Lower lobe of right lung (tissue), 2 donors: ENCODE results near the gene CCDC185. TPM values are rescaled to one million over a fixed set of nuclear protein-coding genes. Genes with fewer than 3 reads are reported as not detected.

Experiments used
- ATAC-seq, 2 donors: fragments of 200-7000 bp; cut with Tn5 transposase; one replicate each; pipeline ENCODE4 v1.9.1; 2020 to 2022; ENCODE audit warnings: mild to moderate bottlenecking in 2 of 2, moderate library complexity in 2 of 2
- DNase-seq: peaks from one replicate; pipeline ENCODE4 v3.0.0-alpha.2; 2020
- H3K27ac ChIP-seq: fragments of 200-600 bp; one replicate; pipeline ENCODE4 v1.8.0; 2022
- H3K27me3 ChIP-seq: fragments of 200-600 bp; one replicate; pipeline ENCODE4 v1.8.0; 2022; ENCODE audit warnings: low read depth
- H3K36me3 ChIP-seq: fragments of 200-600 bp; one replicate; pipeline ENCODE4 v1.8.0; 2022; ENCODE audit warnings: mild to moderate bottlenecking
- H3K4me1 ChIP-seq: fragments of 200-600 bp; one replicate; pipeline ENCODE4 v1.8.0; 2022
- H3K4me3 ChIP-seq: fragments of 200-600 bp; one replicate; pipeline ENCODE4 v1.8.0; 2022; ENCODE audit warnings: mild to moderate bottlenecking
- H3K9me3 ChIP-seq: fragments of 200-600 bp; one replicate; pipeline ENCODE4 v1.8.0; 2022
- intact Hi-C: fragments of 100-400 bp; cut with DNase I; formaldehyde crosslinking; loops from one replicate; pipeline ENCODE4 v1.11.0; 2022
- total RNA-seq: library from RNA; stranded (reverse); fragmentation: NEBNext Ultra II Directional; extraction: Animal tissue kit (Norgen Biotek cat#: 25700); gene quantifications from one replicate; pipeline ENCODE4 v1.2.1, GENCODE V29; 2021
- TF ChIP-seq, protein P1 (sequence below): fragments of 200-600 bp; IDR thresholded peaks from one replicate; pipeline ENCODE4 v1.8.0; 2022; ENCODE audit warnings: antibody characterized with exemption, mild to moderate bottlenecking
- donor health status: DM: no; HTN: yes; CAD: no; lungs with severe emphysema.

Gene CCDC185
- total RNA-seq, 1 donor from 2014 or later = not detected

DNA sequence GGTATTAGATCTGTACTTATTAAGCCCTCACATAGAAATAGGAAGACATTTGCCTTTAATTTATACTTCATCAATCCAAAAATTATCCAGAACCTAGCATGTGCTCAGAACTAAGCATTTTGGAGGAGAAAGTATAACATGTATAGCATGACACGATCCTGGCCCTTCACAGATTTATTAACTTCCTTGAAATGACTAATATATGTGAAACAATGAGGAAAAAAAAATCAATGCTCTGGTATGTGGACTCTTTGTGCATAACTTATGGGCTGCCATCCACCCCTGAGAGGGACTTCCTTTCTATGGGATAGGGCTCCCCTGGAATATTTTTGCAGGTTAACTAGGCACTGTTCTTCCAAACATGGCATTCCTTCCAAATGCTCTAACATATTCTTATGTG, 36.6 kb downstream of the CCDC185 start:
- no peak for DNase-seq
- intact Hi-C loops = no loop called here
- ATAC-seq = no peak
- Histone ChIP-seq H3K4me1 (no peaks in the 10 kb centered on the region), H3K4me3 (no peak overlapping the region), H3K36me3 (no peaks in the 10 kb centered on the region), H3K27ac (no peak overlapping the region), H3K9me3 (no peaks in the 10 kb centered on the region), H3K27me3 (no peaks in the 10 kb centered on the region)
- TF ChIP-seq, protein P1, sequence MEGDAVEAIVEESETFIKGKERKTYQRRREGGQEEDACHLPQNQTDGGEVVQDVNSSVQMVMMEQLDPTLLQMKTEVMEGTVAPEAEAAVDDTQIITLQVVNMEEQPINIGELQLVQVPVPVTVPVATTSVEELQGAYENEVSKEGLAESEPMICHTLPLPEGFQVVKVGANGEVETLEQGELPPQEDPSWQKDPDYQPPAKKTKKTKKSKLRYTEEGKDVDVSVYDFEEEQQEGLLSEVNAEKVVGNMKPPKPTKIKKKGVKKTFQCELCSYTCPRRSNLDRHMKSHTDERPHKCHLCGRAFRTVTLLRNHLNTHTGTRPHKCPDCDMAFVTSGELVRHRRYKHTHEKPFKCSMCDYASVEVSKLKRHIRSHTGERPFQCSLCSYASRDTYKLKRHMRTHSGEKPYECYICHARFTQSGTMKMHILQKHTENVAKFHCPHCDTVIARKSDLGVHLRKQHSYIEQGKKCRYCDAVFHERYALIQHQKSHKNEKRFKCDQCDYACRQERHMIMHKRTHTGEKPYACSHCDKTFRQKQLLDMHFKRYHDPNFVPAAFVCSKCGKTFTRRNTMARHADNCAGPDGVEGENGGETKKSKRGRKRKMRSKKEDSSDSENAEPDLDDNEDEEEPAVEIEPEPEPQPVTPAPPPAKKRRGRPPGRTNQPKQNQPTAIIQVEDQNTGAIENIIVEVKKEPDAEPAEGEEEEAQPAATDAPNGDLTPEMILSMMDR = no peak

DNA sequence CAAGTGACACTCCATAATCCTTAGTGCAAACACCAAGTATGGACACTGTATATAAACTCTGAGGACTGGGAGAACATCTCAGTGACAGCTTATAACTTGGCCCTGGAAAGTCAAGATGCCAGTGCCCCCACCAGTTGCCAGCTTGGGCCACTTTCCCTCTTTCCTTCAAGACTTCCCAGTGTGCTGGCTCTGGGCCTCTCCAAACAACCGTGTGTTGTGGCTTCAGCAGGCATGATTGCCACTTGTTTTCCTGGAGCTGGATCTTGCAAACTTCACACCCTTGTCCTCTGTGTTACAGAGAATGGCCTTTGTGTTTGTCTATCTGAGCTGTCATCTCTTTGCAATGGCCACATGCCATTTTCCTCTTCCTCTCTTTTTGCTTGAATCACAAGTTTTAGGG, 37.0 kb downstream of the CCDC185 start:
- H3K27ac ChIP-seq = no peak overlapping the region
- H3K9me3 ChIP-seq = no peaks in the 10 kb centered on the region
- H3K4me1 ChIP-seq = no peaks in the 10 kb centered on the region
- intact Hi-C loops = no loop called here
- H3K36me3 ChIP-seq = no peaks in the 10 kb centered on the region
- no peak overlapping the region for H3K4me3 ChIP-seq
- H3K27me3 ChIP-seq = no peaks in the 10 kb centered on the region
- TF ChIP-seq, protein P1 = no peak
- ATAC-seq (no peak), DNase-seq (no peak)

DNA sequence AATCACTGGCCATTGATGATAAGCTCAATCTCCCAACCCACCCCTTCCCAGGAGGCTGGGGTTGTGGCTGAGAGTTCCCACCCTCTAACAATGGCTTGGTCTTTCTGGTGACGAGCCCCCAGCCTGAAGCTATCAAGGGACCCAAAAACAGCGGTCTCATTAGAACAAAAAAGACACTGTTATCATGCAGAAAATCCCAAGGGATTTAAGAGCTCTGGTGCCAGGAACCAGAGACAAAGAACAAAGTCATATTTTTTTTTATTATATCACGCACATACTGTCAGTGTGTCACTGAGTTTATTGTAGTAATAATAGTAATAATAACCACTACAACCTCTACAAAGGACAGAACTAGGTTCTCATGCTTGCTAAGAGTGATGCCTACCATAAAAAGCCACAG, 43.9 kb downstream of the CCDC185 start:
- intact Hi-C loops = no loop called here
- ATAC-seq = no peak
- no peak for DNase-seq
- Histone ChIP-seq H3K27ac (no peak overlapping the region), H3K36me3 (no peaks in the 10 kb centered on the region), H3K4me1 (no peaks in the 10 kb centered on the region), H3K27me3 (no peaks in the 10 kb centered on the region), H3K4me3 (no peak overlapping the region), H3K9me3 (no peaks in the 10 kb centered on the region)
- TF ChIP-seq, protein P1 = no peak

DNA sequence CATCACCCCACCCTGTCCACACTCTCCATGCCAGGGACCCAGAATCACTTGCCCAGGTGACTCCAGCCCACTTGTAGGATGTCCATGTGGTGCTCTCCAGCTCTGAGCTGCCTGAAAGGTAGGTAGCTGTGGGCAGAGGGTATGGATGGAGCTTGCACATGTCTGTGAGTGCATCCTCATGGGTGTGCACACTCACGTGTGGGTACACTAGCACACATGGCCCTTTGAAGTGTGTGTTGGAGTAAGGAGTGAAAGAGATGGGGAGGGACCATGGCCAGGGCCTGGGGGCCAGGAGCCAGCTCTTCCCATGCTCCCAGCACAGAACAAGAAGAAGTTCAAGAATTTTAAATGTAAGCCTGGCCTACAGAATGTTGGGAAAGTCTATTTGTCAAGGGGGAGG, 50.2 kb downstream of the CCDC185 start:
- TF ChIP-seq, protein P1 = no peak
- no peak overlapping the region for H3K4me3 ChIP-seq
- ATAC-seq (no peak), DNase-seq (no peak)
- H3K27ac ChIP-seq = no peak overlapping the region
- intact Hi-C loops = no loop called here
- no peaks in the 10 kb centered on the region for H3K27me3 ChIP-seq
- H3K36me3 ChIP-seq = no peaks in the 10 kb centered on the region
- peaks cover 9% of the 10 kb centered on the region for H3K9me3 ChIP-seq
- no peaks in the 10 kb centered on the region for H3K4me1 ChIP-seq

DNA sequence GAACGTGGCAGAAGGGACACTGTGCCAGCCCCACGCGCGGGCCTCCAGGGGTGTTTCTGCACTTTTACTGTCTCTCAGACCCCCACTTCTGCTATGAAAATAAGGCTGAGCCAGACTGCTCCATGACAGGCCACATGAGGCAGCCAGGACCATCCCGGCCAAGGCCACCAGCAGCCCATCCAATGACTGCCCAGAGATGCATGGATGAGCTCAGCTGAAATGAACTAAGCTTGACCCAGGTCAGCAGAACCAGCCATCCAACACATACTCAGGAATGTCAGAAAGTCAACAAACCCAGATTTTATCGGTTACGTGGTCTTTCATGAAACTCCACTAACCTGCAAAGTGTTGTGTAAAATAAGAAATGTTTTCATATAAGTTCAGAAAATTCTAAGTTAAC, 51.2 kb downstream of the CCDC185 start:
- TF ChIP-seq, protein P1 = no peak
- Histone ChIP-seq H3K36me3 (no peaks in the 10 kb centered on the region), H3K27ac (no peak overlapping the region), H3K4me3 (no peak overlapping the region), H3K4me1 (no peaks in the 10 kb centered on the region), H3K9me3 (peaks cover 9% of the 10 kb centered on the region), H3K27me3 (no peaks in the 10 kb centered on the region)
- DNase-seq = no peak
- intact Hi-C loops = no loop called here
- ATAC-seq = no peak

Other genes starting within 250 kb of the CCDC185 start
- 3.7 TPM for gene SUSD4, start 29.2 kb upstream of the CCDC185 start, total RNA-seq